ENCODE results near the gene STRIP1.

The STRIP1 gene

DNA sequence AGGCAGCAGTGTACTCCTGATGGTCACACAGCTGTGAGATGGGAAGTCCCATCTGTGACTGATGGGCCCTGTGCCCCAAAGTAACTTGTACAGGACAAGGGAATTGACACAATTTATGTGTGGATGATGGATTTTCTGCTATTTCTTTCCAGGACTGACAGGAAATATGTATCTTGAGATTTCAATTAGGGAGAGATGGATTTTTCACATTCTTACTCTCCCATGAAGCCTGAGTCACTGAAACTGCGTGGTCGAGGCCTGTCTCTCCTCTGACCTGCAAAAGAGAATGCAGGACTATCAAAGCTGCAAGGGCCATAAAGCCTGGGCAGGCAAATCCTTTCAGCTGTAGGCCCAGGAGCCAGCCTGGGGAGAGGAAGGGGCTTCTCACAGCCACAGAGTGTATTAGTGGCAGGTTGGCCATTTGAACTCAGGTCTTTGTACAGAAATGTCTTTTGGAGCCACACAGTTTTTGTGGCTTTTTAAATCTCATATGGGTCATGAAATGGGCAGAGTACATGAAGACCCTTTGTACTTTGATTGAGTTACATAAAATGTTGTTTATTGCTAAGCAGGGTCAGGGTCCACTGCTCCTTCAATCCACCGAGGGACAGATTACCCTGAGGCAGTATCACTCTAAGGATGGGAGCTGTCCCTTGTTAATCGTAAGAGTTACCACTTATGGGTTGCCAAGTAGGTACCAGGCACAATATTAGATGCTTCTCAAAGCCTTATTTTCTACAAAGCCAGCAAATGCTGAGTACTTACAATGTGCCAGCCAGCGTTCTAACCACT lies 21.3 kb downstream of the STRIP1 start:
- Mint-ChIP-seq H3K27ac (no peak overlapping the region), H3K36me3 (ENCODE audit: low read depth) (peaks cover 78% of the 10 kb centered on the region), H3K4me1 (peaks cover 34% of the 10 kb centered on the region), H3K4me3 (no peak overlapping the region), H3K27me3 (ENCODE audit: low read depth) (no peaks in the 10 kb centered on the region), H3K9me3 (no peaks in the 10 kb centered on the region)
- TF ChIP-seq, protein P1, sequence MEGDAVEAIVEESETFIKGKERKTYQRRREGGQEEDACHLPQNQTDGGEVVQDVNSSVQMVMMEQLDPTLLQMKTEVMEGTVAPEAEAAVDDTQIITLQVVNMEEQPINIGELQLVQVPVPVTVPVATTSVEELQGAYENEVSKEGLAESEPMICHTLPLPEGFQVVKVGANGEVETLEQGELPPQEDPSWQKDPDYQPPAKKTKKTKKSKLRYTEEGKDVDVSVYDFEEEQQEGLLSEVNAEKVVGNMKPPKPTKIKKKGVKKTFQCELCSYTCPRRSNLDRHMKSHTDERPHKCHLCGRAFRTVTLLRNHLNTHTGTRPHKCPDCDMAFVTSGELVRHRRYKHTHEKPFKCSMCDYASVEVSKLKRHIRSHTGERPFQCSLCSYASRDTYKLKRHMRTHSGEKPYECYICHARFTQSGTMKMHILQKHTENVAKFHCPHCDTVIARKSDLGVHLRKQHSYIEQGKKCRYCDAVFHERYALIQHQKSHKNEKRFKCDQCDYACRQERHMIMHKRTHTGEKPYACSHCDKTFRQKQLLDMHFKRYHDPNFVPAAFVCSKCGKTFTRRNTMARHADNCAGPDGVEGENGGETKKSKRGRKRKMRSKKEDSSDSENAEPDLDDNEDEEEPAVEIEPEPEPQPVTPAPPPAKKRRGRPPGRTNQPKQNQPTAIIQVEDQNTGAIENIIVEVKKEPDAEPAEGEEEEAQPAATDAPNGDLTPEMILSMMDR (IDR thresholded peaks at IDR 0.05; ENCODE audit: unreplicated experiment in 3 of 3), result no peak

DNA sequence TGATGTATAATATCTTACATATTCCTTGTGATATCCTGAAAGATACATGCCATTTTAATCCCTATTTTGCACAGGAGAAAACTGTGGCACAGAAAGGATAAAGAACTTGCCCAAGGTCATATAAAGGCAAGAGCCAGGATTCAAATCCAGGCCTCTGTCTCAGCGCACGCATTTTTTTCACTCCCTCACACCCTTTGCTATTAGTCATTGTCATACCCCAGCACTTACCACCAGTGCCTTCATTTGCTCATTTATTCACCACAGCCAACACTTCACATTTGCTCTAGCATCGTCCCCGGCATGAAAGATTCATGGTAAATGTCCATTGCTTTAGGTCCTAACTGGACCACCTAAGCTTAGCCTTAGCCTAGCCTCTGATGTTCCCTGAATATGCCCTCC lies 21.9 kb downstream of the STRIP1 start:
- Mint-ChIP-seq H3K9me3 (no peaks in the 10 kb centered on the region), H3K27ac (no peak overlapping the region), H3K27me3 (ENCODE audit: low read depth) (no peaks in the 10 kb centered on the region), H3K36me3 (ENCODE audit: low read depth) (peaks cover 77% of the 10 kb centered on the region), H3K4me1 (peaks cover 34% of the 10 kb centered on the region), H3K4me3 (no peak overlapping the region)
- TF ChIP-seq, protein P1 (IDR thresholded peaks at IDR 0.05; ENCODE audit: unreplicated experiment in 3 of 3), result no peak

- H3K4me3 Mint-ChIP-seq, result no peak overlapping the region
- TF ChIP-seq, protein P1 (IDR thresholded peaks at IDR 0.05; ENCODE audit: unreplicated experiment in 3 of 3), result no peak
- no peaks in the 10 kb centered on the region for H3K27me3 Mint-ChIP-seq (ENCODE audit: low read depth)
- no peaks in the 10 kb centered on the region for H3K9me3 Mint-ChIP-seq
- peaks cover 72% of the 10 kb centered on the region for H3K36me3 Mint-ChIP-seq (ENCODE audit: low read depth)
- H3K4me1 Mint-ChIP-seq, result peaks cover 34% of the 10 kb centered on the region
- no peak overlapping the region for H3K27ac Mint-ChIP-seq
Measured at GRCh38 chr1:110056776-110057175, 22.4 kb downstream of the STRIP1 start.

DNA sequence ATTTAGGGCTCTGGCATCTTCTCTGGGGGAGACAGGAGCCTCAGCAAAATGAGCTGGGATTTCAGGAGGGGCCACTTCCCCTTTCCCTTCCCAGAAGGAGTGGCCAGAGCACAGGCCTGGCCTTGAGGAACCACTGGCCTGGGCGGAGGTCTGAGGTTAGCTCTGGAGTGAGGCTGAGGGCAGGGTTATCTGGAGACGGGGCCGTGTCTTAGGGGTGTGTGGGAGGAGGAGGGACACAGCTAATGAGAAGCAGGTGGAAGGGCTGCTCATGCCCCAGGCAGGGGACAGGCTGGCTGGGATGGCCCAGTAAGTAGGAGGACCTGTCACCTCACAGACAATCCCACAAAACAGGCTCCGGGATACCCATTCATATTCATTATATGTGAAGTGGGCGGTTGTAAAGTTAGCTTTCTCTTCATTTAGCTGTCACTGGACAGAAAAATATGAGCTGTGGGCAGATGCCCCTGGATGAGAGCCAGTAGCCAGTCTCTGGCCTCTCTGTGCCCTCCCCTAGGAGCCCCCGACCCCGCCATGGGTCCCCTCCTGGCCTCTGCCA lies 23.6 kb downstream of the STRIP1 start:
- TF ChIP-seq, protein P1 (IDR thresholded peaks at IDR 0.05; ENCODE audit: unreplicated experiment in 3 of 3), result no peak
- Mint-ChIP-seq H3K36me3 (ENCODE audit: low read depth) (peaks cover 62% of the 10 kb centered on the region), H3K4me3 (no peak overlapping the region), H3K9me3 (no peaks in the 10 kb centered on the region), H3K27ac (peak overlapping the region in 2 of 3 experiments; percentile 11 to 31), H3K4me1 (peaks cover 38% of the 10 kb centered on the region), H3K27me3 (ENCODE audit: low read depth) (peaks cover 1% of the 10 kb centered on the region)

- H3K9me3 Mint-ChIP-seq, result no peaks in the 10 kb centered on the region
- peaks cover 5% of the 10 kb centered on the region for H3K27me3 Mint-ChIP-seq (ENCODE audit: low read depth)
- H3K27ac Mint-ChIP-seq, result peak overlapping the region; percentile 9 to 31 (median 11)
- peaks cover 37% of the 10 kb centered on the region for H3K4me1 Mint-ChIP-seq
- H3K4me3 Mint-ChIP-seq, result no peak overlapping the region
- TF ChIP-seq, protein P1 (IDR thresholded peaks at IDR 0.05; ENCODE audit: unreplicated experiment in 3 of 3), result no peak
- peaks cover 57% of the 10 kb centered on the region for H3K36me3 Mint-ChIP-seq (ENCODE audit: low read depth)
Measured at GRCh38 chr1:110058591-110058990, 24.2 kb downstream of the STRIP1 start.
